Parathyroid adenoma (tissue), 2 donors: ENCODE data around the gene EMSY.

Experiments used
- H2AFZ ChIP-seq: fragments of 300-600 bp; sonication (generic); one replicate; pipeline ENCODE4 v1.7.0; 2017; ENCODE audit warnings: antibody characterized with exemption, mild to moderate bottlenecking
- H3K27ac ChIP-seq: fragments of 300-600 bp; sonication (generic); one replicate; pipeline ENCODE4 v1.7.0; 2017
- H3K27me3 ChIP-seq: fragments of 300-600 bp; sonication (generic); one replicate; pipeline ENCODE4 v1.7.0; 2017; ENCODE audit warnings: low read length; ENCODE audit not compliant: control insufficient read depth, insufficient read depth
- H3K36me3 ChIP-seq: fragments of 300-600 bp; sonication (generic); one replicate; pipeline ENCODE4 v1.7.0; 2017; ENCODE audit warnings: low read length; ENCODE audit not compliant: control insufficient read depth, insufficient read depth
- H3K4me1 ChIP-seq: fragments of 300-600 bp; sonication (generic); one replicate; pipeline ENCODE4 v1.7.0; 2017; ENCODE audit warnings: control low read depth
- H3K4me2 ChIP-seq: fragments of 300-600 bp; sonication (generic); one replicate; pipeline ENCODE4 v1.7.0; 2017; ENCODE audit warnings: low read length
- H3K4me3 ChIP-seq: fragments of 300-600 bp; sonication (generic); one replicate; pipeline ENCODE4 v1.7.0; 2017; ENCODE audit warnings: low read depth, low read length
- H3K79me2 ChIP-seq: fragments of 300-600 bp; sonication (generic); one replicate; pipeline ENCODE4 v1.7.0; 2017; ENCODE audit warnings: control low read depth
- H3K9ac ChIP-seq: fragments of 300-600 bp; sonication (generic); one replicate; pipeline ENCODE4 v1.7.0; 2017; ENCODE audit warnings: mild to moderate bottlenecking
- H3K9me3 ChIP-seq: fragments of 300-600 bp; sonication (generic); one replicate; pipeline ENCODE4 v1.7.0; 2017; ENCODE audit warnings: low read length; ENCODE audit not compliant: control insufficient read depth
- TF ChIP-seq, protein P1 (sequence below): fragments of 300-600 bp; sonication (generic); IDR thresholded peaks from one replicate; pipeline ENCODE4 v1.7.0; 2017; ENCODE audit warnings: antibody characterized with exemption, mild to moderate bottlenecking
- donor health status: primary hyperparathyroidism.

EMSY gene

DNA sequence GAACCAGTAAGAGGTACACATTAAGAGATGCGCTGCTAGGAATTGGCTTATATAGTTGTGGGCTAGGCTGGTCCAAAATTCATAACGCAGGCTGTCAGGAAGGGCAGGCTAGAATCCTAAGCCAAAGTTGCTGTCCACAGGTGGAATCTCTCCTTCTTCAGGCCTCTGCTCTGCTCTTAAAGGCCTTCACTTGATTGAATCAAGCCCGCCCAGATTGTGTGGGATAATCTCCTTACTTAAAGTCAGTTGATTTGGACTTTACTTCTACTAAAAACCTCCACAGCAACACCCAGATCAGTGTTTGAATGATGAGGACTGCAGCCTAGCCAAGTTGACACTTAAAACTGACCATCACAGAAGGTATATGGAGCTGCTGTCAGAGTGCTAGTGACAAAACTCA is 156.9 kb downstream of the EMSY start:
- Histone ChIP-seq H3K4me2 (no peak overlapping the region), H3K4me1 (no peaks in the 10 kb centered on the region), H3K27me3 (no peaks in the 10 kb centered on the region), H3K9me3 (no peaks in the 10 kb centered on the region), H2AFZ (no peak overlapping the region), H3K9ac (no peak overlapping the region), H3K27ac (no peak overlapping the region), H3K36me3 (no peaks in the 10 kb centered on the region), H3K4me3 (no peak overlapping the region), H3K79me2 (no peaks in the 10 kb centered on the region)
- TF ChIP-seq, protein P1, sequence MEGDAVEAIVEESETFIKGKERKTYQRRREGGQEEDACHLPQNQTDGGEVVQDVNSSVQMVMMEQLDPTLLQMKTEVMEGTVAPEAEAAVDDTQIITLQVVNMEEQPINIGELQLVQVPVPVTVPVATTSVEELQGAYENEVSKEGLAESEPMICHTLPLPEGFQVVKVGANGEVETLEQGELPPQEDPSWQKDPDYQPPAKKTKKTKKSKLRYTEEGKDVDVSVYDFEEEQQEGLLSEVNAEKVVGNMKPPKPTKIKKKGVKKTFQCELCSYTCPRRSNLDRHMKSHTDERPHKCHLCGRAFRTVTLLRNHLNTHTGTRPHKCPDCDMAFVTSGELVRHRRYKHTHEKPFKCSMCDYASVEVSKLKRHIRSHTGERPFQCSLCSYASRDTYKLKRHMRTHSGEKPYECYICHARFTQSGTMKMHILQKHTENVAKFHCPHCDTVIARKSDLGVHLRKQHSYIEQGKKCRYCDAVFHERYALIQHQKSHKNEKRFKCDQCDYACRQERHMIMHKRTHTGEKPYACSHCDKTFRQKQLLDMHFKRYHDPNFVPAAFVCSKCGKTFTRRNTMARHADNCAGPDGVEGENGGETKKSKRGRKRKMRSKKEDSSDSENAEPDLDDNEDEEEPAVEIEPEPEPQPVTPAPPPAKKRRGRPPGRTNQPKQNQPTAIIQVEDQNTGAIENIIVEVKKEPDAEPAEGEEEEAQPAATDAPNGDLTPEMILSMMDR: no peak

DNA sequence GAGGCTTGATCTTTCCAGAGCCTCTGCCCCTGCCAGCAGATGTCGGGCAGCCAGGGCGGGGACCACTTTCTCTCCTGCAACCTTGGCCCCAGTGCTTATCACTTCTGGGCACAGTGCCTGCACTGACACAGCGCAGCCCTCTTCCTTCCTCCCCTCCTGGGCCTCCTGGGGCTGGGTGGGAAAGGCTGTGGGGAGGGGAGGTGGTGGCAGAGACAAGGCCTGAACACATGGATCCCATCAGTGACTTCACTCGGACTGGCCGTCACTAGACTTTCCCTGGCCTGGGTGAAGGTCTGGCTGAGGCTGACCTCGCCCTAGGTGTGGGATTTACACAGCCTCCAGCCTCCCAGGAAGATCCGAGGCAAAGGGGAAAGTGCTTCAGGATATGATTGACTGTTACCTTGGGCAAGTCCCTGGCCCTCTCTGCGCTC is 157.6 kb downstream of the EMSY start:
- Histone ChIP-seq H3K9me3 (no peaks in the 10 kb centered on the region), H3K4me3 (no peak overlapping the region), H3K9ac (no peak overlapping the region), H3K27ac (no peak overlapping the region), H3K36me3 (no peaks in the 10 kb centered on the region), H3K27me3 (no peaks in the 10 kb centered on the region), H3K79me2 (no peaks in the 10 kb centered on the region), H3K4me2 (no peak overlapping the region), H3K4me1 (no peaks in the 10 kb centered on the region), H2AFZ (no peak overlapping the region)
- TF ChIP-seq, protein P1: no peak
